Measurements from ENCODE around the gene UBE2L3.

The UBE2L3 gene

GRCh38 chr22:21589396-21589795 is 21.9 kb downstream of the UBE2L3 start:
- POLR2A ChIA-PET: interaction anchor here (0.6 kb wide), 2 partner anchors 9 to 24 kb away, joined by 5 to 6 read pairs; no protein-coding TSS in a partner anchor
- no peak for TF ChIP-seq ZNF488 (tag by site-specific recombination; IDR thresholded peaks at IDR 0.05)
- no peak for TF ChIP-seq ZNF274 (IDR thresholded peaks at IDR 0.05; ENCODE audit: low read length)
- no peak for TF ChIP-seq ZNF274 (tag by site-specific recombination; IDR thresholded peaks at IDR 0.05; ENCODE audit: borderline replicate concordance)
- TF ChIP-seq ZFP3 (tag by site-specific recombination; IDR thresholded peaks at IDR 0.05; ENCODE audit: low read depth): no peak
- TF ChIP-seq ZNF610 (tag by site-specific recombination; IDR thresholded peaks at IDR 0.05; ENCODE audit: borderline replicate concordance): no peak
- no peak for TF ChIP-seq ZNF654 (tag by site-specific recombination; IDR thresholded peaks at IDR 0.05; ENCODE audit: low read depth)
- H3K27ac ChIP-seq (ENCODE audit: extremely low read depth, low read depth, low read length): no peak overlapping the region
- peaks cover 3 to 55% of the 10 kb centered on the region in 2 experiments for H3K36me3 ChIP-seq (ENCODE audit: control insufficient read depth in 2 of 2, insufficient read depth in 1 of 2, low read length in 2 of 2)
- H3K4me3 ChIP-seq (ENCODE audit: low read depth, low read length): no peak overlapping the region
- H3K9me3 ChIP-seq (ENCODE audit: control insufficient read depth, insufficient read depth, low read depth, low read length): no peaks in the 10 kb centered on the region
- CTCF ChIA-PET: interaction anchor here (1.0 kb wide), 1 partner anchor 17 kb away, joined by 3 read pairs; no protein-coding TSS in a partner anchor
- no peaks in the 10 kb centered on the region for H3K4me1 ChIP-seq (ENCODE audit: control insufficient read depth, insufficient read depth, low read length)

- no peak for TF ChIP-seq ZXDB (tag by site-specific recombination; IDR thresholded peaks at IDR 0.05)
- TF ChIP-seq EGR2 (tag by site-specific recombination; IDR thresholded peaks at IDR 0.05; ENCODE audit: low read depth): 0 out of 2 replicates have a peak, but pooled peaks have one; percentile 32
- TF ChIP-seq ZNF530 (tag by site-specific recombination; IDR thresholded peaks at IDR 0.05; ENCODE audit: low read depth): no peak
- TF ChIP-seq GLIS1 (tag by site-specific recombination; IDR thresholded peaks at IDR 0.05): peak; percentile 47
- no peak for TF ChIP-seq SETDB1 (IDR thresholded peaks at IDR 0.05; ENCODE audit: insufficient read length, low read length)
- peak; percentile 30; the same call in 1 of the 2 replicates for TF ChIP-seq ZFHX2 (tag by site-specific recombination; conservative IDR thresholded peaks at IDR 0.05)
- peak; percentile 61 for TF ChIP-seq ZIC2 (tag by site-specific recombination; IDR thresholded peaks at IDR 0.05)
- 0 out of 2 replicates have a peak, but pooled peaks have one; percentile 28 for TF ChIP-seq IKZF3 (tag by site-specific recombination; IDR thresholded peaks at IDR 0.05)
- no peak for TF ChIP-seq ZFP3 (tag by site-specific recombination; IDR thresholded peaks at IDR 0.05; ENCODE audit: low read depth)
- no peak for TF ChIP-seq ZNF621 (tag by site-specific recombination; IDR thresholded peaks at IDR 0.05)
- ChIA-PET POLR2A (no interaction called here), CTCF (interaction anchor here (0.7 kb wide), 1 partner anchor 33 kb away, joined by 3 read pairs; no protein-coding TSS in a partner anchor)
- H3K36me3 ChIP-seq (ENCODE audit: control insufficient read depth in 2 of 2, insufficient read depth in 1 of 2, low read length in 2 of 2): peaks cover 7 to 65% of the 10 kb centered on the region in 2 experiments
- no peaks in the 10 kb centered on the region for H3K4me1 ChIP-seq (ENCODE audit: control insufficient read depth, insufficient read depth, low read length)
- H3K4me3 ChIP-seq (ENCODE audit: low read depth, low read length): no peak overlapping the region
- H3K27ac ChIP-seq (ENCODE audit: extremely low read depth, low read depth, low read length): no peak overlapping the region
- no peaks in the 10 kb centered on the region for H3K9me3 ChIP-seq (ENCODE audit: control insufficient read depth, insufficient read depth, low read depth, low read length)
Observed at GRCh38 chr22:21590809-21591641, 23.5 kb downstream of the UBE2L3 start.

- ChIA-PET POLR2A (no interaction called here), CTCF (interaction anchor here (2.6 to 2.7 kb wide), 2 partner anchors 14 to 51 kb away, joined by 11 to 18 read pairs; partner anchors contain the start of gene SDF2L1)
- Histone ChIP-seq H3K9me3 (ENCODE audit: control insufficient read depth, insufficient read depth, low read depth, low read length) (no peaks in the 10 kb centered on the region), H3K36me3 (ENCODE audit: control insufficient read depth in 2 of 2, insufficient read depth in 1 of 2, low read length in 2 of 2) (peaks cover 9 to 72% of the 10 kb centered on the region in 2 experiments), H3K4me1 (ENCODE audit: control insufficient read depth, insufficient read depth, low read length) (no peaks in the 10 kb centered on the region), H3K27ac (ENCODE audit: extremely low read depth, low read depth, low read length) (no peak overlapping the region), H3K4me3 (ENCODE audit: low read depth, low read length) (no peak overlapping the region)
- TF ChIP-seq ZNF133 (tag by site-specific recombination; IDR thresholded peaks at IDR 0.05): no peak
- TF ChIP-seq ZNF600 (tag by site-specific recombination; IDR thresholded peaks at IDR 0.05): no peak
- TF ChIP-seq RBAK (tag by site-specific recombination; IDR thresholded peaks at IDR 0.05): no peak
- no peak for TF ChIP-seq AEBP2 (tag by site-specific recombination; IDR thresholded peaks at IDR 0.05; ENCODE audit: borderline replicate concordance)
- no peak for TF ChIP-seq ZBTB6 (tag by site-specific recombination; IDR thresholded peaks at IDR 0.05)
- TF ChIP-seq REPIN1 (tag by site-specific recombination; IDR thresholded peaks at IDR 0.05; ENCODE audit: low read depth): no peak
- no peak for TF ChIP-seq ZNF830 (tag by site-specific recombination; IDR thresholded peaks at IDR 0.05; ENCODE audit: low read depth)
- no peak for TF ChIP-seq ZNF114 (tag by site-specific recombination; IDR thresholded peaks at IDR 0.05)
- TF ChIP-seq ZNF292 (tag by site-specific recombination; IDR thresholded peaks at IDR 0.05; ENCODE audit: borderline replicate concordance, low read depth): no peak
- no peak for TF ChIP-seq YY1 (tag by site-specific recombination; IDR thresholded peaks at IDR 0.05)
- TF ChIP-seq GLI4 (tag by site-specific recombination; IDR thresholded peaks at IDR 0.05): no peak
Observed at GRCh38 chr22:21591695-21592094, 24.2 kb downstream of the UBE2L3 start.

Measured in HEK293 (cell line).